ENCODE results near the gene ALDH8A1. TPM values are rescaled to one million over a fixed set of nuclear protein-coding genes. Genes with fewer than 3 reads are reported as not detected.
A peak's percentile ranks its signal among the peaks of the same experiment; 100 is the strongest.
"Not testable (repeated sequence)": the region's sequence is repeated elsewhere in the genome, so short reads cannot be mapped to it uniquely, and the experiment has no call there.

ALDH8A1 gene
- total RNA-seq, 5 donors from 2014 or later (not counting 1 experiment from before 2014, with no cell fraction given): 1.8 to 3.6 (median 2.1) TPM

DNA sequence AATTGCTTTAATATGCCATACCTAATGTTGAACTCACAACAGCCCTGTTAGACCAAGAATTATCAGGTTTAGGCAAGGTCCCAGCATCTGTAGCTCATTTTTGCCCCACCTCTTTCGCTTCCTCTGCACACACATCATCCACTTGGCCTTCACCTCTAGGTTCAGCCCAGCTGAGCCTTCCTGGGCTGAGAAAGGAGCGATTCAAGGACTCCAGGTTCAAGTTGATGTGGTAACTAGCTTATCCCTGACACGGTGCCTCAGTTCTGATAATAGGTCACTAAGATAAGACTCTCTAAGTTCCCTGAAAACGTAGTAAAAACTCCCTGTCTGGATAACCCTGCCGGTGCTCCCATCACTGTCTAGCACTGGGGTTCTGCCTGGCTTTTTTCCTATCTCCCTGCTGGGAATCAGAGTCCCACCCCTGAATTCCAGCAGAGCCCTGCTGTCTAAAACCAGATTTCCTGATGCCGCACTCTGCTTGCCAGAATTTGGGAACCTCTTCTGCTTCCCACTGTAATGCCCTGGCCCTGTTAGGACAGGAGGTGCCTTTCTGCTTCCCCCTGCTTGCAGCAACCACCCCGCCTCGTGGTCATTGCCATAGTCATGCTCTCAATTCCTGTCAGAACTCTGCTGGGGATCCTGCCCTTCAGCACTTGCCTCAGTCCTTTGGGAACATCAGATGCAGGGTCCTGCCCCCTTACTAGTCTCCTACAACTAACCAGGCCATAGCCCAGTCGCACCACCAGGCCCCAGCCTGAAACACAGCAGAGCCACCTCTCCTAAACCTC lies 47.6 kb downstream of the ALDH8A1 start:
- H3K9me3 Mint-ChIP-seq: no peaks in the 10 kb centered on the region
- CTCF ChIA-PET: interaction anchor here in 1 of 2 donors (0.7 kb wide), 1 partner anchor 18 kb away, joined by 4 read pairs; no protein-coding TSS in a partner anchor

DNA sequence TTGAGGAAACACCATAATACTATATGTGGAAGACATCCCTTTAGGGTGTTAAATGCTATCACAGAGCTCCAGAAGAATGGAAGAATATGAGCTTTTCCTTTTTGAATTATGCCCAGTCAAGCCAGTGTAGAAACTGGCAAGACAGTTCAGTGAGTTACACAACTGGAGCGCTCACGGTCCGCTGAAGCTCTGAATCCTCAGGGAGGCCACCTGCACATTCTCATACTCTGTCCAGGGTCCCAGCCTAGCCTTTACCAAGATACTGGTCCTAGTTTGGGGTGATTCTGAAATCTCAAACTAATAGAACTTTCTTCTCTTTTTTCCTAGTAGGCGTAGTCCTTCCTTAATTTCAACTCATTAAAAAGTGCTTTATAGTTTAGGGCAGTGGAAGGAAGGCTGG lies 51.3 kb downstream of the ALDH8A1 start:
- Mint-ChIP-seq H3K4me1 (no peaks in the 10 kb centered on the region), H3K36me3 (no peaks in the 10 kb centered on the region), H3K27me3 (peaks cover 1 to 3% of the 10 kb centered on the region in 2 donors), H3K4me3 (no peak overlapping the region), H3K9me3 (no peaks in the 10 kb centered on the region), H3K27ac (no peak overlapping the region)
- Histone ChIP-seq H3K36me3 (ENCODE audit: control insufficient read depth in 2 of 2, extremely low read depth in 1 of 2, insufficient read depth in 1 of 2, low read length in 1 of 2) (no peaks in the 10 kb centered on the region), H3K4me1 (ENCODE audit: control insufficient read depth in 1 of 2, extremely low read depth in 1 of 2, insufficient read depth in 2 of 2, low read length in 2 of 2) (no peaks in the 10 kb centered on the region), H3K9me3 (no peaks in the 10 kb centered on the region), H3K27ac (ENCODE audit: low read length) (no peak overlapping the region), H3K27me3 (replicated peaks in 1 of 2; ENCODE audit: control insufficient read depth in 2 of 2, extremely low read depth in 1 of 2, insufficient read depth in 2 of 2, low read length in 1 of 2) (peaks cover 0 to 9% of the 10 kb centered on the region in 2 experiments), H3K4me3 (ENCODE audit: control insufficient read depth in 1 of 2, extremely low read depth in 1 of 2, low read length in 1 of 2) (no peak overlapping the region)
- 89% methylated on average over 3 of the region's 4 CpGs for WGBS (ENCODE audit: insufficient coverage)
- ATAC-seq (replicated peaks in 1 of 4): no peak
- ChIA-PET POLR2A (no interaction called here), CTCF (no interaction called here)
- no peak for DNase-seq

More for the DNA sequence above, 47.6 kb downstream of the ALDH8A1 start:
- POLR2A ChIA-PET: no interaction called here
- H3K4me1 Mint-ChIP-seq: no peaks in the 10 kb centered on the region
- Histone ChIP-seq H3K36me3 (ENCODE audit: control insufficient read depth in 2 of 2, extremely low read depth in 1 of 2, insufficient read depth in 1 of 2, low read length in 1 of 2) (no peaks in the 10 kb centered on the region), H3K27ac (ENCODE audit: low read length) (no peak overlapping the region), H3K27me3 (replicated peaks in 1 of 2; ENCODE audit: control insufficient read depth in 2 of 2, extremely low read depth in 1 of 2, insufficient read depth in 2 of 2, low read length in 1 of 2) (no peaks in the 10 kb centered on the region), H3K4me1 (ENCODE audit: control insufficient read depth in 1 of 2, extremely low read depth in 1 of 2, insufficient read depth in 2 of 2, low read length in 2 of 2) (no peaks in the 10 kb centered on the region), H3K9me3 (no peaks in the 10 kb centered on the region), H3K4me3 (ENCODE audit: control insufficient read depth in 1 of 2, extremely low read depth in 1 of 2, low read length in 1 of 2) (no peak overlapping the region)
- WGBS (ENCODE audit: insufficient coverage): 82% methylated on average over 7 of the region's 9 CpGs
- DNase-seq (no peak), ATAC-seq (replicated peaks in 1 of 4) (no peak)
- H3K27me3 Mint-ChIP-seq: no peaks in the 10 kb centered on the region
- peak overlapping the region in 1 of 2 donors; percentile 4 for H3K27ac Mint-ChIP-seq
- no peak overlapping the region for H3K4me3 Mint-ChIP-seq
- no peaks in the 10 kb centered on the region for H3K36me3 Mint-ChIP-seq

DNA sequence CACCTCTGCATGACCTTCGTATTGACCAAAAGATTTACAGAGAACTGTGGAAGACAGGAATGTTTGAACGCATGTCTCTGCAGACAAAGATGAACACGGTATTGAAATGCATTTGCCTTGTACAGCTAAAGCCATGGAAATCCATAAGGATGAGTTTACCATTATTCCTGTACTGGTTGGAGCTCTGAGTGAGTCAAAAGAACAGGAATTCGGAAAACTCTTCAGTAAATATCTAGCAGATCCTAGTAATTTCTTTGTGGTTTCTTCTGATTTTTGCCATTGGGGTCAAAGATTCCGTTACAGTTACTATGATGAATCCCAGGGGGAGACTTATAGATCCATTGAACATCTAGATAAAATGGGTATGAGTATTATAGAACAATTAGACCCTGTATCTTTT lies 51.7 kb downstream of the ALDH8A1 start:
- 100% methylated on average over 2 of the region's 5 CpGs for WGBS (ENCODE audit: insufficient coverage)
- H3K4me1 ChIP-seq (ENCODE audit: control insufficient read depth in 1 of 2, extremely low read depth in 1 of 2, insufficient read depth in 2 of 2, low read length in 2 of 2); H3K27ac ChIP-seq (ENCODE audit: low read length); H3K27me3 Mint-ChIP-seq; POLR2A ChIA-PET; H3K36me3 Mint-ChIP-seq; H3K9me3 ChIP-seq; H3K27me3 ChIP-seq (replicated peaks in 1 of 2; ENCODE audit: control insufficient read depth in 2 of 2, extremely low read depth in 1 of 2, insufficient read depth in 2 of 2, low read length in 1 of 2); H3K4me3 Mint-ChIP-seq; H3K9me3 Mint-ChIP-seq; H3K4me3 ChIP-seq (ENCODE audit: control insufficient read depth in 1 of 2, extremely low read depth in 1 of 2, low read length in 1 of 2); H3K4me1 Mint-ChIP-seq; H3K27ac Mint-ChIP-seq; DNase-seq; CTCF ChIA-PET; H3K36me3 ChIP-seq (ENCODE audit: control insufficient read depth in 2 of 2, extremely low read depth in 1 of 2, insufficient read depth in 1 of 2, low read length in 1 of 2); ATAC-seq (replicated peaks in 1 of 4): not testable (repeated sequence)

DNA sequence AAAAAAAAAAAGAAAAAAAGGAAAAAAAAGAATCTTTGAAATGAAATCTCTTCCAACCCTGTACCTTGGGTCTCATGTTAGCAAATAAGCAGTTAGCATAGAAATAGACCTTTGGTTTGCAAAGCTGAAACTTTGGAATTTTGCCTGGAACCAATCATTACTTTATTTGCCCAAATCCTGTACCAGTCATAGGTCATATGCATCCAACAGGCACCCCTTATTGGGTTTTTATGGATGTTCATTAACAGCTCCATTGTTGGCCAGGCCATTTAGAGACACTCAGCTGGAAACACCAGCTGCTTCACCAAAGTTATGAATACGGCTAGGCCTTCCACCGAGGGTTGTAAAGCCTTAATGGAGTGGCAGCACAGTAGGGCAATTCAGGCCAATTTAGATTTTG lies 53.0 kb downstream of the ALDH8A1 start:
- no peak overlapping the region for H3K4me3 Mint-ChIP-seq
- ChIA-PET POLR2A (interaction anchor here (0.7 kb wide), 2 partner anchors 26 to 479 kb away, joined by 7 to 9 read pairs; no protein-coding TSS in a partner anchor), CTCF (no interaction called here)
- H3K9me3 ChIP-seq: peaks cover 2% of the 10 kb centered on the region
- no peaks in the 10 kb centered on the region for H3K4me1 Mint-ChIP-seq
- peaks cover 3% of the 10 kb centered on the region in 2 donors for H3K27me3 Mint-ChIP-seq
- H3K27me3 ChIP-seq (replicated peaks in 1 of 2; ENCODE audit: control insufficient read depth in 2 of 2, extremely low read depth in 1 of 2, insufficient read depth in 2 of 2, low read length in 1 of 2): peaks cover 0 to 9% of the 10 kb centered on the region in 2 experiments
- no peaks in the 10 kb centered on the region for H3K36me3 ChIP-seq (ENCODE audit: control insufficient read depth in 2 of 2, extremely low read depth in 1 of 2, insufficient read depth in 1 of 2, low read length in 1 of 2)
- ATAC-seq (replicated peaks in 1 of 4): no peak
- H3K9me3 Mint-ChIP-seq: peaks cover 5 to 8% (median 6%) of the 10 kb centered on the region in 3 donors
- H3K4me3 ChIP-seq (ENCODE audit: control insufficient read depth in 1 of 2, extremely low read depth in 1 of 2, low read length in 1 of 2): no peak overlapping the region
- no CpG with 5 or more reads among the region's 2 CpGs for WGBS (ENCODE audit: insufficient coverage)
- DNase-seq: no peak
- H3K27ac ChIP-seq (ENCODE audit: low read length): no peak overlapping the region
- no peaks in the 10 kb centered on the region for H3K4me1 ChIP-seq (ENCODE audit: control insufficient read depth in 1 of 2, extremely low read depth in 1 of 2, insufficient read depth in 2 of 2, low read length in 2 of 2)
- no peak overlapping the region for H3K27ac Mint-ChIP-seq
- no peaks in the 10 kb centered on the region for H3K36me3 Mint-ChIP-seq

DNA sequence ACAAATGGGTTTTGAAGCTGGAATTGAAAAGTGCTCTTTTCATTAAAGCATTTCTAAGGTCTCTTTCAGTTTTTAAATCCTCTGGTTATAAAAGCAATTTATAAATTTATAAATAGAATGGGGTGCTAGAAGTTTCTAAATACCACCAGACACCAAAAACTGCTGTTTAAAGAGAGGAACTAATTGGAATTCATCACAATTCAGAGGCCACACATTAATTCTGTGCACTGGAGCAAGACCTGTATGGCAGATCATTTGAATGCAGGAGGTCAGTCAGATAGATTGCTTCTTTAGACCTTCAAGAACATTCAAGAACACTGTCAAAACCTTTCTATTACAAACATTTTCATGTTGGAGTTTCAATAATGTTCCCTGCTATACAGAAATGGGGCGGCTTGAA lies 55.1 kb downstream of the ALDH8A1 start:
- CTCF ChIA-PET: interaction anchor here in 1 of 2 donors (0.7 kb wide), 1 partner anchor 380 kb away, joined by 3 read pairs; no protein-coding TSS in a partner anchor
- H3K4me1 ChIP-seq (ENCODE audit: control insufficient read depth in 1 of 2, extremely low read depth in 1 of 2, insufficient read depth in 2 of 2, low read length in 2 of 2): no peaks in the 10 kb centered on the region
- no peak overlapping the region for H3K27ac ChIP-seq (ENCODE audit: low read length)
- no peak overlapping the region for H3K4me3 Mint-ChIP-seq
- no peaks in the 10 kb centered on the region for H3K36me3 ChIP-seq (ENCODE audit: control insufficient read depth in 2 of 2, extremely low read depth in 1 of 2, insufficient read depth in 1 of 2, low read length in 1 of 2)
- no peak overlapping the region for H3K4me3 ChIP-seq (ENCODE audit: control insufficient read depth in 1 of 2, extremely low read depth in 1 of 2, low read length in 1 of 2)
- no peak for ATAC-seq (replicated peaks in 1 of 4)
- peaks cover 6 to 8% (median 6%) of the 10 kb centered on the region in 3 donors for H3K9me3 Mint-ChIP-seq
- no peak for DNase-seq
- POLR2A ChIA-PET: no interaction called here
- H3K27ac Mint-ChIP-seq: no peak overlapping the region
- H3K27me3 ChIP-seq (replicated peaks in 1 of 2; ENCODE audit: control insufficient read depth in 2 of 2, extremely low read depth in 1 of 2, insufficient read depth in 2 of 2, low read length in 1 of 2): peaks cover 0 to 9% of the 10 kb centered on the region in 2 experiments
- 100% methylated on average over 1 of the region's 1 CpG for WGBS (ENCODE audit: insufficient coverage)
- H3K27me3 Mint-ChIP-seq: peaks cover 3 to 5% of the 10 kb centered on the region in 2 donors
- no peaks in the 10 kb centered on the region for H3K36me3 Mint-ChIP-seq
- peaks cover 2% of the 10 kb centered on the region for H3K9me3 ChIP-seq
- H3K4me1 Mint-ChIP-seq: no peaks in the 10 kb centered on the region

DNA sequence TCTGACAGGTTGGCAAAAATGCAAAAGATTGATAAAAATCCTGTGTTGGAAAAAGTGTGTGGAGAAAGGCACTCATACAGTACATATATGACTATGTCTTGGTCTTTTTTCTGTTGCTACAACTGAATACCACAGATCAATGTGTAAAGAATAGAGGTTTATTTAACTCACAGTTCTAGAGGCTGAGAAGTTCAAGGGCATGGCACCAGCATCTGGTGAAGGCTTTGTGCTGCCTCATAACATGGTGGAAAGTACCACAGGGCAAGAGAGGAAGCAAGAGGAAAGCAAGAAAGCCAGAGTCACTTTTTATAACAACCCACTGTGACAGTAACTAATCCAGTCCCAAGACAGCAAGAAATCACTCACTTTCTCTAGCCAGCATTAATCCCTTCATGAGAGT lies 57.5 kb downstream of the ALDH8A1 start:
- DNase-seq: no peak
- Histone ChIP-seq H3K9me3 (peaks cover 2% of the 10 kb centered on the region), H3K36me3 (ENCODE audit: control insufficient read depth in 2 of 2, extremely low read depth in 1 of 2, insufficient read depth in 1 of 2, low read length in 1 of 2) (no peaks in the 10 kb centered on the region), H3K27me3 (replicated peaks in 1 of 2; ENCODE audit: control insufficient read depth in 2 of 2, extremely low read depth in 1 of 2, insufficient read depth in 2 of 2, low read length in 1 of 2) (peaks cover 0 to 9% of the 10 kb centered on the region in 2 experiments), H3K27ac (ENCODE audit: low read length) (no peak overlapping the region), H3K4me3 (ENCODE audit: control insufficient read depth in 1 of 2, extremely low read depth in 1 of 2, low read length in 1 of 2) (no peak overlapping the region), H3K4me1 (ENCODE audit: control insufficient read depth in 1 of 2, extremely low read depth in 1 of 2, insufficient read depth in 2 of 2, low read length in 2 of 2) (no peaks in the 10 kb centered on the region)
- H3K27me3 Mint-ChIP-seq: peaks cover 3 to 5% of the 10 kb centered on the region in 2 donors
- H3K27ac Mint-ChIP-seq: no peak overlapping the region
- no peak for ATAC-seq (replicated peaks in 1 of 4)
- peaks cover 6 to 8% (median 6%) of the 10 kb centered on the region in 3 donors for H3K9me3 Mint-ChIP-seq
- CTCF ChIA-PET: no interaction called here
- no peaks in the 10 kb centered on the region for H3K4me1 Mint-ChIP-seq
- POLR2A ChIA-PET: no interaction called here
- no peak overlapping the region for H3K4me3 Mint-ChIP-seq
- no peaks in the 10 kb centered on the region for H3K36me3 Mint-ChIP-seq

Measured in T-cell (primary cell).